ENCODE measurements around the gene PDIA5. TPM values are rescaled to one million over a fixed set of nuclear protein-coding genes. Genes with fewer than 3 reads are reported as not detected.

Gene PDIA5
- total RNA-seq, 1 donor from 2014 or later = 6.0 TPM

GRCh38 chr3:123021388-123021787, 45.4 kb upstream of the PDIA5 start:
- no peak for DNase-seq
- H3K4me3 ChIP-seq = no peak overlapping the region
- peaks cover 12% of the 10 kb centered on the region for H3K27me3 ChIP-seq (ENCODE audit: low read depth)
- no peaks in the 10 kb centered on the region for H3K36me3 ChIP-seq
- intact Hi-C loops (cut with micrococcal nuclease) = no loop called here
- TF ChIP-seq, protein P1, sequence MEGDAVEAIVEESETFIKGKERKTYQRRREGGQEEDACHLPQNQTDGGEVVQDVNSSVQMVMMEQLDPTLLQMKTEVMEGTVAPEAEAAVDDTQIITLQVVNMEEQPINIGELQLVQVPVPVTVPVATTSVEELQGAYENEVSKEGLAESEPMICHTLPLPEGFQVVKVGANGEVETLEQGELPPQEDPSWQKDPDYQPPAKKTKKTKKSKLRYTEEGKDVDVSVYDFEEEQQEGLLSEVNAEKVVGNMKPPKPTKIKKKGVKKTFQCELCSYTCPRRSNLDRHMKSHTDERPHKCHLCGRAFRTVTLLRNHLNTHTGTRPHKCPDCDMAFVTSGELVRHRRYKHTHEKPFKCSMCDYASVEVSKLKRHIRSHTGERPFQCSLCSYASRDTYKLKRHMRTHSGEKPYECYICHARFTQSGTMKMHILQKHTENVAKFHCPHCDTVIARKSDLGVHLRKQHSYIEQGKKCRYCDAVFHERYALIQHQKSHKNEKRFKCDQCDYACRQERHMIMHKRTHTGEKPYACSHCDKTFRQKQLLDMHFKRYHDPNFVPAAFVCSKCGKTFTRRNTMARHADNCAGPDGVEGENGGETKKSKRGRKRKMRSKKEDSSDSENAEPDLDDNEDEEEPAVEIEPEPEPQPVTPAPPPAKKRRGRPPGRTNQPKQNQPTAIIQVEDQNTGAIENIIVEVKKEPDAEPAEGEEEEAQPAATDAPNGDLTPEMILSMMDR (IDR thresholded peaks at IDR 0.05; ENCODE audit: borderline replicate concordance) = no peak
- H3K4me1 ChIP-seq = peaks cover 34% of the 10 kb centered on the region
- no peaks in the 10 kb centered on the region for H3K9me3 ChIP-seq (replicated peaks)
- no peak overlapping the region for H3K27ac ChIP-seq (replicated peaks)

DNA sequence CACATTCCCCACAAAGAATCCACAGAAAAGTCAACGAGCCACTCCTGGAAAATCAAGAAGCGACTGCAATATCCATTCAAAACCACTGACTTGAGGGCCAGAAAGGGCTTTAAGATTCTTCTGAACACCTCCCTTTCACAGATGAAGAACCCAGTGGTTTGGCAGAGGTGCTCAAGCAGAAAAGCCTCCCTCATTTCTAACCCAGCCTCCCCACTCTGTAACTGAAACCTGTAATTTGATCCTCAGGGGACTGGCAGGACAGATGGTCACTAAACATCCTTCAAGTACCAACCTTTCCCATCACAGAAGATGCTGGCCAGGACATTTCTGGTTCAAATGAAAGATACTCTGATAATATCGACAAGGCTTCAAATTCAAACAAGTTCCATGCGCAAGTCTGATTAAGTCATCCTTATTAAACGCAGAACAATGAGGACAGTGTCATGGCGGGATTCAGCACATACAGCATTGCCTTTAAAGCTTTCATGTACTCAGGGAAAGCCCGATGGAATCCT, 44.8 kb upstream of the PDIA5 start:
- Histone ChIP-seq H3K36me3 (no peaks in the 10 kb centered on the region), H3K27me3 (ENCODE audit: low read depth) (peaks cover 19% of the 10 kb centered on the region), H3K27ac (replicated peaks) (no peak overlapping the region), H3K4me3 (no peak overlapping the region), H3K4me1 (peaks cover 40% of the 10 kb centered on the region), H3K9me3 (replicated peaks) (no peaks in the 10 kb centered on the region)
- no peak for DNase-seq
- TF ChIP-seq, protein P1 (IDR thresholded peaks at IDR 0.05; ENCODE audit: borderline replicate concordance) = no peak
- intact Hi-C loops (cut with micrococcal nuclease) = no loop called here

- TF ChIP-seq, protein P1 (IDR thresholded peaks at IDR 0.05; ENCODE audit: borderline replicate concordance) = no peak
- Histone ChIP-seq H3K27me3 (ENCODE audit: low read depth) (peaks cover 24% of the 10 kb centered on the region), H3K9me3 (replicated peaks) (no peaks in the 10 kb centered on the region), H3K4me3 (no peak overlapping the region), H3K4me1 (peaks cover 53% of the 10 kb centered on the region), H3K27ac (replicated peaks) (no peak overlapping the region), H3K36me3 (no peaks in the 10 kb centered on the region)
- DNase-seq = no peak
- intact Hi-C loops (cut with micrococcal nuclease) = no loop called here
Measured at GRCh38 chr3:123024056-123024455, 42.8 kb upstream of the PDIA5 start.

GRCh38 chr3:123025642-123026521, 40.9 kb upstream of the PDIA5 start:
- Histone ChIP-seq H3K4me3 (peak overlapping the region; percentile 79), H3K27ac (replicated peaks) (peak overlapping the region; percentile 68), H3K27me3 (ENCODE audit: low read depth) (peaks cover 24% of the 10 kb centered on the region), H3K36me3 (no peaks in the 10 kb centered on the region), H3K4me1 (peaks cover 42% of the 10 kb centered on the region), H3K9me3 (replicated peaks) (no peaks in the 10 kb centered on the region)
- TF ChIP-seq, protein P1 (IDR thresholded peaks at IDR 0.05; ENCODE audit: borderline replicate concordance) = no peak
- intact Hi-C loops (cut with micrococcal nuclease) = loop anchor here (5.0 kb wide), 1 partner anchor 84 kb away; no protein-coding TSS in a partner anchor
- DNase-seq = peak; percentile 32

DNA sequence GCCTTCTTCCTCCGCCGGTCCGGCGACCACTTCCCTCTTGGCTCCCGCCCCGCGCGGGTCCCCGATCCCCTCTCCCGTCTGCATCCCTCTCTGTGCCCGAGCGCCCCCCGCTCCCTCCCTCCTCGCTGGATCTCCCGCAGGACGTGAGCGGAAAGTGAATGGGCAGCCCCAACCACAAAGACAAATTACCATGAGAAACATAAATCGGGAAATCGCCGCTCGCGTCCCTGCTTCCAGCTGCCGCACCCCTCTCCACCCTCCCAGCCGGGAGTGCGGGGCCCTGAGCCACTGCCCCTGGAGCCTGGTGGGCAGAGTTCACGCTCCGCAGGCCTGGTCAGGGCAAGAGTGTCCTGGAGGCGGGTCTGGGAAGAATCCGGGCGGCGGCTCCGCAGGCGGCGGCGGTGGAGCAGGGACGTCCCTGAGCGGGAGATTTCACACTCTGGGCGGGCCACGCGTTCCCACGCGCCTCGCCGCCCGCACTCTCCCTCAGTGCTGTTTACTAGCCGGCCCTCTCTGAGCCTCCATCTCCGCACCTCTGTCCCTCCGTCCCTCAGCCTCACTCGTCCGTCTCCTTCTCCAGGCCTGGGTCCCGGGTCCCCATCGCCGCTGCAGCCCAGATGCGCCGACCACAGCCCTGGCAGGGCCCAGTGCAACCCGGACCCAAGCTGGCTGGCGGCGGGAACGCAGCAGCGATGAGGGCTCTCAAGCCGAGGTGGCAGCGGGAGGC, 40.1 kb upstream of the PDIA5 start:
- peaks cover 50% of the 10 kb centered on the region for H3K4me1 ChIP-seq

More for the DNA sequence above, 40.1 kb upstream of the PDIA5 start:
- peaks cover 24% of the 10 kb centered on the region for H3K27me3 ChIP-seq (ENCODE audit: low read depth)
- intact Hi-C loops (cut with micrococcal nuclease) = loop anchor here (5.0 kb wide), 1 partner anchor 84 kb away; no protein-coding TSS in a partner anchor
- H3K4me3 ChIP-seq = peak overlapping the region; percentile 79
- H3K27ac ChIP-seq (replicated peaks) = peak overlapping the region; percentile 68
- H3K36me3 ChIP-seq = no peaks in the 10 kb centered on the region
- TF ChIP-seq, protein P1 (IDR thresholded peaks at IDR 0.05; ENCODE audit: borderline replicate concordance) = no peak
- peak; percentile 39 for DNase-seq
- H3K9me3 ChIP-seq (replicated peaks) = no peaks in the 10 kb centered on the region
